HEK293T (cell line): ENCODE results near the gene PRPF8.
"Not testable (repeated sequence)": the region's sequence is repeated elsewhere in the genome, so short reads cannot be mapped to it uniquely, and the experiment has no call there.

Experiments used
- CTBP1 ChIP-seq: fragments of 450-650 bp; IDR thresholded peaks from 2 replicates; pipeline ENCODE4 v1.6.1; 2016; ENCODE audit warnings: borderline replicate concordance
- FOXM1 ChIP-seq: fragments of 450-650 bp; IDR thresholded peaks from 2 replicates; pipeline ENCODE4 v1.6.1; 2017; ENCODE audit warnings: mild to moderate bottlenecking, borderline replicate concordance
- PKNOX1 ChIP-seq: fragments of 450-650 bp; IDR thresholded peaks from 2 replicates; pipeline ENCODE4 v1.6.1; 2016

GRCh38 chr17:1722022-1722421 is 37.4 kb upstream of the PRPF8 start:
- not testable (repeated sequence) for TF ChIP-seq PKNOX1, FOXM1, CTBP1
